Astrocyte (in vitro differentiated cells and primary cell): ENCODE measurements around the gene MT1HL1. TPM values are rescaled to one million over a fixed set of nuclear protein-coding genes. Genes with fewer than 3 reads are reported as not detected.

ENCODE experiments used
- DNase-seq: peaks from one replicate; pipeline ENCODE4 v3.0.0-alpha.2; 2010; ENCODE audit warnings: low read depth
- FAIRE-seq: peaks from 2 replicates; lab custom pipeline; 2011; peaks lifted over from hg19 to GRCh38; lab: Jason Lieb, UNC
- H2AFZ ChIP-seq: 2 replicates; pipeline ENCODE4 v1.6.0; 2012; ENCODE audit warnings: low read depth, low read length, inconsistent platforms
- H3K27ac ChIP-seq: 2 replicates; pipeline ENCODE4 v1.5.1; 2011; ENCODE audit warnings: low read depth, low read length, inconsistent platforms
- H3K27me3 ChIP-seq: 2 replicates; pipeline ENCODE4 v1.6.0; 2011; ENCODE audit warnings: low read length, inconsistent platforms; ENCODE audit not compliant: insufficient read depth
- H3K36me3 ChIP-seq: 2 replicates; pipeline ENCODE4 v1.5.1; 2011; ENCODE audit warnings: low read length, inconsistent platforms; ENCODE audit not compliant: insufficient read depth
- H3K4me1 ChIP-seq: 2 replicates; pipeline ENCODE4 v1.5.1; 2011; ENCODE audit warnings: low read length, inconsistent platforms; ENCODE audit not compliant: insufficient read depth
- H3K4me2 ChIP-seq: 2 replicates; pipeline ENCODE4 v1.6.0; 2012; ENCODE audit warnings: low read length, inconsistent platforms
- H3K4me3 ChIP-seq: 2 replicates; pipeline ENCODE4 v1.5.1; 2011; ENCODE audit warnings: low read depth, mild to moderate bottlenecking, low read length, inconsistent platforms; ENCODE audit not compliant: insufficient read depth
- H3K79me2 ChIP-seq: 2 replicates; pipeline ENCODE4 v1.6.0; 2012; ENCODE audit warnings: mild to moderate bottlenecking, low read length, inconsistent platforms; ENCODE audit not compliant: insufficient read depth
- H3K9ac ChIP-seq: 2 replicates; pipeline ENCODE4 v1.6.0; 2012; ENCODE audit warnings: mild to moderate bottlenecking, low read length, inconsistent platforms
- H3K9me3 ChIP-seq: 2 replicates; pipeline ENCODE4 v1.5.1; 2012; ENCODE audit warnings: low read depth, mild to moderate bottlenecking, low read length, inconsistent platforms; ENCODE audit not compliant: insufficient read depth
- H4K20me1 ChIP-seq: 2 replicates; pipeline ENCODE4 v1.6.0; 2012; ENCODE audit warnings: low read length, inconsistent platforms; ENCODE audit not compliant: insufficient read depth
- H3K27ac Mint-ChIP-seq: one replicate; pipeline ENCODE4 v1.8.0; 2021; ENCODE audit warnings: mild to moderate bottlenecking, mixed read lengths; ENCODE audit not compliant: unreplicated experiment
- H3K27me3 Mint-ChIP-seq: one replicate; pipeline ENCODE4 v1.8.0; 2021; ENCODE audit warnings: low read depth, mixed read lengths; ENCODE audit not compliant: unreplicated experiment
- H3K36me3 Mint-ChIP-seq: one replicate; pipeline ENCODE4 v1.8.0; 2021; ENCODE audit warnings: low read depth, mixed read lengths; ENCODE audit not compliant: unreplicated experiment
- H3K4me1 Mint-ChIP-seq: one replicate; pipeline ENCODE4 v1.8.0; 2021; ENCODE audit warnings: low read depth, mixed read lengths; ENCODE audit not compliant: unreplicated experiment
- H3K4me3 Mint-ChIP-seq: one replicate; pipeline ENCODE4 v1.8.0; 2021; ENCODE audit warnings: mild to moderate bottlenecking, moderate library complexity, mixed read lengths; ENCODE audit not compliant: unreplicated experiment
- H3K9me3 Mint-ChIP-seq: one replicate; pipeline ENCODE4 v1.8.0; 2021; ENCODE audit warnings: mild to moderate bottlenecking, mixed read lengths; ENCODE audit not compliant: unreplicated experiment
- CTCF ChIP-seq: IDR thresholded peaks from 2 replicates; pipeline ENCODE4 v1.5.1; 2011; ENCODE audit warnings: low read depth, mild to moderate bottlenecking, inconsistent platforms, low read length, moderate library complexity; ENCODE audit not compliant: insufficient read depth
- EZH2 ChIP-seq: IDR thresholded peaks from 2 replicates; pipeline ENCODE4 v1.6.1; 2012; ENCODE audit warnings: mild to moderate bottlenecking, low read length, inconsistent platforms; ENCODE audit not compliant: insufficient read depth
- total RNA-seq: library from RNA; stranded (reverse); gene quantifications from 2 replicates; pipeline ENCODE4 v1.2.1, GENCODE V29; 2021

MT1HL1 gene
- total RNA-seq, 1 donor from 2014 or later = not detected

- H3K27me3 Mint-ChIP-seq = peaks cover 4% of the 10 kb centered on the region
- FAIRE-seq (no peak), DNase-seq (no peak)
- Histone ChIP-seq H3K4me3 (no peak overlapping the region), H3K36me3 (no peaks in the 10 kb centered on the region), H3K79me2 (no peaks in the 10 kb centered on the region), H2AFZ (no peak overlapping the region), H3K27me3 (no peaks in the 10 kb centered on the region), H3K27ac (no peak overlapping the region), H4K20me1 (no peaks in the 10 kb centered on the region), H3K9me3 (peaks cover 4% of the 10 kb centered on the region), H3K4me1 (no peaks in the 10 kb centered on the region), H3K9ac (no peak overlapping the region), H3K4me2 (no peak overlapping the region)
- TF ChIP-seq CTCF (no peak), EZH2 (no peak)
- no peaks in the 10 kb centered on the region for H3K9me3 Mint-ChIP-seq
- no peak overlapping the region for H3K27ac Mint-ChIP-seq
- H3K4me1 Mint-ChIP-seq = peaks cover 5% of the 10 kb centered on the region
- H3K4me3 Mint-ChIP-seq = no peak overlapping the region
- no peaks in the 10 kb centered on the region for H3K36me3 Mint-ChIP-seq
These were observed 7.2 kb upstream of the MT1HL1 start for GRCh38 chr1:237011432-237011831.

DNA sequence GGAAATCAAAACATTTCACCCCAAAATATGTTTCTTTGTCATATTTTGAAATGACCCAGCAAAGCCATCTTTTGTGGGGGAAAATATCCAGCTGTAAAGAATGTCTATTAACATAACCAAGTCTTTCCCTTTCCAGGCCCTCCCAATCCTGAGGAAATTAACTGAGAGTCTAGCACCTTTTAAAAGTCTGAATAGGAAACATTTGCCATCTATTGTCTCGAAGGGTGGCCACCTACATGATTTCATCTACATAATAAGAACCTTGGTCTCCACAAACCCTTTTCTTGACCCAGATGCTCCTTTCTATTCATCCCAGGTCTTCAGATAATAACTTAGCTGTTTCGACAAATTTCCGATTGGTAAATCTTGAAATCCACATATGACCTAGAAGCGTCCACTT lies 5.4 kb upstream of the MT1HL1 start:
- H4K20me1 ChIP-seq = no peaks in the 10 kb centered on the region
- no peak overlapping the region for H3K9ac ChIP-seq
- no peaks in the 10 kb centered on the region for H3K36me3 ChIP-seq
- no peak overlapping the region for H3K27ac ChIP-seq
- H3K27me3 ChIP-seq = no peaks in the 10 kb centered on the region
- no peak overlapping the region for H2AFZ ChIP-seq
- no peak for FAIRE-seq
- no peak overlapping the region for H3K4me3 ChIP-seq
- no peaks in the 10 kb centered on the region for H3K4me1 ChIP-seq
- Mint-ChIP-seq H3K4me1 (peaks cover 5% of the 10 kb centered on the region), H3K27me3 (peaks cover 4% of the 10 kb centered on the region), H3K4me3 (no peak overlapping the region), H3K9me3 (no peaks in the 10 kb centered on the region), H3K36me3 (no peaks in the 10 kb centered on the region), H3K27ac (no peak overlapping the region)
- no peaks in the 10 kb centered on the region for H3K79me2 ChIP-seq
- H3K9me3 ChIP-seq = peaks cover 4% of the 10 kb centered on the region
- DNase-seq = no peak
- TF ChIP-seq EZH2 = no peak
- no peak for TF ChIP-seq CTCF
- H3K4me2 ChIP-seq = no peak overlapping the region

- Mint-ChIP-seq H3K9me3 (no peaks in the 10 kb centered on the region), H3K27ac (no peak overlapping the region), H3K27me3 (peaks cover 9% of the 10 kb centered on the region), H3K4me3 (no peak overlapping the region), H3K4me1 (no peaks in the 10 kb centered on the region), H3K36me3 (no peaks in the 10 kb centered on the region)
- no peaks in the 10 kb centered on the region for H3K79me2 ChIP-seq
- no peaks in the 10 kb centered on the region for H3K36me3 ChIP-seq
- no peak overlapping the region for H3K27ac ChIP-seq
- no peak overlapping the region for H3K9ac ChIP-seq
- no peak overlapping the region for H2AFZ ChIP-seq
- peaks cover 4% of the 10 kb centered on the region for H3K9me3 ChIP-seq
- no peak for DNase-seq
- H3K4me1 ChIP-seq = no peaks in the 10 kb centered on the region
- H3K4me2 ChIP-seq = no peak overlapping the region
- no peak for TF ChIP-seq EZH2
- TF ChIP-seq CTCF = no peak
- H3K4me3 ChIP-seq = no peak overlapping the region
- no peaks in the 10 kb centered on the region for H4K20me1 ChIP-seq
- no peaks in the 10 kb centered on the region for H3K27me3 ChIP-seq
- FAIRE-seq = no peak
These were observed 3.1 kb upstream of the MT1HL1 start for GRCh38 chr1:237007147-237007881.
